Activated CD4-positive, alpha-beta T cell treated with anti-CD3 and anti-CD28 coated beads, Interleukin-10, Interleukin-2, amounts not matched to agents 100 ng/mL and 50 ng/mL, durations not matched to agents 16 hours and 8 hours (primary cell): ENCODE data around the gene CPLX3.

Experiments
- DNase-seq: peaks from one replicate; pipeline ENCODE4 v3.0.0-alpha.2; 2020

Gene CPLX3

DNA sequence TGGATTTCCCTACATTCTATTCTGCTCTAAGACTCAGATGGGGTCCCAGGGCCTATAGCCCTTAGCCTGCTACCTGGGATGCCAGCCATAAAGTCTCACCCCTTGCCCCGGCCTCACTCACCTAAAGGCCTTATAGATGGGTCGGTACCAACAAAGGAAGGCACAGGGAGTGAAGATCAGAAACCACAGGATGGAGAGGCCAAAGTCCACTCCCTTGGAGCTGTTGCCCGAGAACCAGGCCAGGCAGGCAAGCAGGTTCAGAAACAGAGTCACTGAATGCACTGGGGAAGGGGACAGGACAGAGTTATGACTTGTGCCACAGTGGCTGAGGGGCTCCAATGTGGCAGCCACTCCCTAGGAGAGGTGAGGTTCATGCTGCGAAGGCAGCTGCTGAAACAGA lies 24.0 kb downstream of the CPLX3 start:
- no peak for DNase-seq

DNA sequence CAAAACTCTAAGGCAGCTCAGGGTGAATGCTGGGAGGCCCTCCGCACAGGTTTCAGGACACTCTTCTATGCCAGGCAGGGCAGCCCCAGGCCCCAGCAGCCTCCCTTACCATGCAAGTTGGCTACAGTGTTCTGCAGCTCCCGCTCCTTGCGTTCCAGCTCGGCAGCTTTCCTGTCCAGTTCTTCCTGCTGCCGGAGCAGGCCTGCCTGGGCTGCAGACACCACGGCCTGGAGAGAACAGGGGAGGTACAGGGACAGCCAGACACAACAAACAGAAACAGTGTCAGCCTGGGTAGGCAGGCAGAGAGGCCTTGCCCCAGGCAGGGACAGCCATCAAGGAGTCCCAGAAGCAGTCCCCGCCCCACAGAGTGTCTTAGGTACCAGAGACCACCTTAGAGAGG lies 25.5 kb downstream of the CPLX3 start:
- DNase-seq, result no peak

DNA sequence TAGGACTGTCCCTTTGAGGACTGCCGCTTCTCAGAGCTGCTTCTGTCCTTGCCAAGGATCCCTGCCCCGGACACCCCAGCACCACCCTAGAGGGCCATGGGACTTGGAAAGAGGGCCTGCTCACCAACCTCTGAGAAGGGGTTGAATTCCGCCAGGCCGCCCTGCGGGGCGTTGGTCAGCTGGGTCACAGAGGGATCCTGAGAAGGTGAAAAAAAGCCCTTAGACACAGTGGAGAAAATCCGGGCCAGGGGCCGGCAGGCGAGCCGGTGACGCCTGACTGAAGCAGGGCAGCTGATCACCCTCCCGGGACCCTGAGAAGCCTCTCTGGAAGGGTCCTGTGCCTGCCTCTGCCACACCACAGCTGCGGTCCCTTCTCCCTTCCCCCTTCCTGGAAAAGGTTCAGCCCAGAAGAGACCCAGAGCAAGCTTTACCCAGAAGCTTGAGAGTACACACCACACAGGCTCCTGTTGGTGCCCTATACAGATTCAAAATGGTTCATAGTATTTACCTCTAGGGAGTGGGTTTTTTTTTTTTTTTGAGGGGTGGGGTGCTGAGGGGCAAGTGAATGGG lies 28.1 kb downstream of the CPLX3 start:
- DNase-seq, result no peak

DNA sequence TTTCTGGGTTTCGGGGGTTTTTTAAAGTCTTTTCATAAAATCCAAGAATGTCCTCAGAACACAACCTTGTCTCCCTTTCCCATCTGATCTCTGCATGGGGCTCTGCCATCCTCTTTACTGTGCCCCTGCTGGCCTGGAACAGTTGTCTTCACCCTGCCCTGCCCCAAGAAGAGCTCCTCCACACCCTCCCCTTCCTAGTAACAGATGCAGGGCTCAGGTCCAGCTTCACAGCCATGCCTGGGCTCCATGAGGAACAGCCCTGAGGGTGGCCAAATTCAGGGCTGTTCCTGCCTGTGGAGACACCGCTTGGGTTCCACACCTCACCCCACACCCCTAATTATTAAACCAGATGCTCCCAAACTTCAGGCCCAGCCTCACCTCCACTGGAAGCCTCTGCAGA lies 29.4 kb downstream of the CPLX3 start:
- no peak for DNase-seq

DNA sequence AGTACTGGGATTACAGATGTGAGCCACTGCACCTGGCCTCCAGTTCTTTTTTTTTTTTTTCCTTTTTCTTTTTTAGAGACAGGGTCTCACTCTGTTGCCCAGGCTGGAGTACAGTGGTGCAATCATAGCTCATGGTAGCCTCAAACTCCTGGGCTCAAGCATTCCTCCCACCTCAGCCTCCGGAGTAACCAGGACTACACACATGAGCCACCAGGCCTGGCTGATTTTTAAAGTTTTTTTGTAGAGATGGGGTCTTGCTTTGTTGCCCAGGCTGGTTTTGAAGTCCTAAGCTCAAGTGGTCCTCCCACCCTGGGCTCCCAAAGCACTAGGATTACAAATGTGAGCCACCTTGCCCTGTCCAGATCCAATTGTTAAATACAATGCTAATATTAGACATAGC lies 30.1 kb downstream of the CPLX3 start:
- no peak for DNase-seq

DNA sequence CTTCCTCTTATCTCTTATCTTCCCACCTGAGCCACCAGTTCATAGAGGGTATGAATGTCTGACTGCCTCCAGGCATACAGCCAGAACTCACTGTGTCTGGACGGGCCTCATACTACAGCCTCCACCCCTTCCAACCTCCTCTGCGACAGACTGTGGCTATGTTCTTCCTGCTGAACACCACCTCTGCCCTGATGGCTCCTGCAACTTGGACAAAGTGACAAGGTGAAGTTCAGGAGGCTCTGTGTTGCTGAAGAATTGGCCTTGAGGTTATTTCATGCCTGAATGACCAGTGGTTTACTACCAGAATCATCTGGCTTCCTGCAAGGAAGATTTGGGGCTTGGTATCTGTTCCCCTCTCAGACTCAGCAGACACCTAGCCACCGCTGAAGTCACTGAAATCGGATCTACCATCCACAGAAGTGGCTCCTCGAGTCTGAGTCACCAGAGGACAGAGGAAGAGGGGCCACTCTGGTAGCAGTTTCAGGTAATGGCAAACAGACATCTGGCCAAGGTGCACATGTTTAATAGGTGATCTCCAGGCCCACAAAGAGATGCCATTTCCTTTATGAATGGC lies 30.7 kb downstream of the CPLX3 start:
- DNase-seq, result no peak

DNA sequence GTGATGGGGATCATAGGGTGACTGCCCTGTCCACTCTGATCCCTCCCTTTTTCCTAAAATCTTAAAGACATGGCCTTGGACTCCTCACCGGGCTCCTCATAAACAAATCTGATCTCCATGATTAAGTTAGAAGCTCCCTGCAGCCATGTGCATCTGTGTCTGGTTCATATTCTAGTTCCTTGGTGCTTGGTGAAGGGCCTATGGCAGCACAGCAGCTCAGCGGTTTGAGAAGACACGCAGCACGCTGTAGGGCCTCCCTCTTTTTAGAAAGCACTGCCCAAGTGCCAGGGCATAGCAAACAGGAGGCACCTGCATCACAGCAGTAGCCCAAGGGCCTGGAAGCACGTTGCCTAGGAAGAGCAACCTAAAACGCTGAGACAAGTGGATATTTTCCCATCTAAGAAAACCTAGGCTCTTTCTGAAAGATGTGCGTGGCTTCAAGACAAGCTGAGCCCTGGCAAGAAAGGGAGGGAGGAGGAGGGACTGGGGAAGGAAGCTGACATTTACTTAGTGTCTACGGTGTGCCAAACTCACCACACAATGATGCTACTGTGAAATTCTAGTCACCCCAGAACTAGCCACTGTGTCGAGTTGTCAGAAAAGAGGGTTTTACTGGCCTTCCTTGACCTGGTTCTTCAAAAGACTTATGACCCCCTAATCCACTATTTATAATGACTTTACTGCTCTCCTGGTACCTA lies 31.4 kb downstream of the CPLX3 start:
- no peak for DNase-seq

DNA sequence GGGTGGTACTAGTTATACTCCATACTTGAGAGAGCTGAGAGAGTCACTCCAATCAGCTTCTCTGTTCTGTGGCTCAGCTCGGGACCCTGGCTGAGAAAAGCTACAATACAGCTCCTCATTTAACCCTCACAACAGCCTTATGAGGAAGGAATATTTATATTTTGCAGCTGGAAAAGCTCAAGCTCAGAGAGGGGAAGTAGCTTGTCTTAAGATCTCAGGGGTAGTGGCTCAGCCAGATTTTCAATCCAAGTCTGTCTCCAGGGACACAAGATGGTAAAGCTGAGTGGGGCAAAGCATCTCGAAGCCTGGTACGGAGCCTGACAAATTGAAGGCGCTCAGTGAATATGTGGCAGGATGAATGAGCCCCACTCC lies 31.9 kb downstream of the CPLX3 start:
- DNase-seq, result no peak

DNA sequence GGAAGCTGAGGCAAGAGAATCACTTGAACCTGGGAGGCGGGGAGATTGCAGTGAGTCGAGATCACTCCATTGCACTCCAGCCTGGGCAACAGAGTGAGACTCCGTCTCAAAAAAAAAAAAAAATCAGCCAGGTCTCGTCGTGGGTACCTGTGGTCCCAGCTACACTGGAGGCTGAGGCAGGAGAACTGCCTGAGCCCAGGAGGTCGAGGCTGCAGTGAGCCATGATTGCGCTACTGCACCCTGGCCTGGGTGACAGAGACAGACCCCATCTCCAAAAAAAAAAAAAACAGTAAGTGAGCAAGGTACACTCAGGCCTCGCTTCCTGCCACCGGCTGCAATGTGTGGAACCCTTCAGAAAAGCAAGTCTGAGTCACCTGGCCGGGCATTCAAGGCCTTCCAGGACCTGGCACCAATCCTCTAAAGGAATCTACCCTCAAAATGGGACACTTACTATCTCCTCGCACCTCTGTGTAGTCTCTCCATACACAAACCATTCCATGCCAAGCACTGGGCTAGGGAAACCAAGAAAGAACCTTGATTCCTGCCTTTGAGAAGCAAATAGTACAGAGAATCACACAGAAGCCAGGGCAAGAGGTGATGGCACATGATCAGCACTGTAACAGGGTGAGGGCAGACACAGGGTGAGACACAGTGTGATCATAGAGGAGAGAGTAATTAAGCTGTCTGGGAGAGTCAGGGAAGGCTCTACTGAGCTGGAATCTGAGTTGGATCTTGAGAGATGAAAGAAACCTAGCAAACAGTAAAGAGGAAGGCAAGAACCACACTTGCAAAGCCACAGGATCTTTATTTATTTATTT lies 37.0 kb downstream of the CPLX3 start:
- DNase-seq, result peak; percentile 36

DNA sequence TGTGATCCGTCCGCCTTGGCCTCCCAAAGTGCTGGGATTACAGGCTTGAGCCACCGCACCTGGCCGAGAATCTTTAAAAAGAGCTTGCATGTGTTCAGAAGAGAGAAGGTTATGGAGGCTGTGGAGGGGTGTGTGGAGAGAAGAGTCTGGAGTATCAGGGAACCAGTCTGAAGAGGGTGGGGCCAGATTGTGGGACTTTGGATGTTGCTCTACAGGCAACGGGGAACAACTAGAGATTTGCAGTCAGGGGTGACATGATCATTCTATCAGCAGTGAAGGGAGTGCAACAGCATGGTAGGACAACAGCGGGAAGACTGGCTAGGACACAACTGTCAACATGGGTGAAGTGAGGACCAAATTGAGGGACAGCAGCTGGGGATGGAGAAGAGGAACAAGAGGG lies 37.9 kb downstream of the CPLX3 start:
- no peak for DNase-seq

DNA sequence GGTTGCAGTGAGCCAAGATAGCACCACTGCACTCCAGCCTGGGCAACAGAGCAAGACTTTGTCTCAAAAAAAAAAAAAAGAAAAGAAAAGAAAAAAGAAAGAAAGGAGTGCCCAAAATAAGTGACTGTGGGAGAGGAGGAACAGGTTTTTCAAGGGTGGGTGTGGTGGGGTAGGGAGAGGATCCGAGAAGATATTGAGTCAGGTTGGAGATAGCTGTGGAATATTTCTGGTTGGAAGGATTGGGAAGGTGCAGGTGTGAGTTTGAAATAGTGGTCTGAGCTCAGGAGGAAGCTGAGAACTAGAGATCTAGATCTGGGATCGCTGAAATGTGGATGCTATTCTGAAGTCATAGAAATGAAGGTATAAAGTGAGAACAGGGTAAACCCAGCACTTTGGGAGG lies 38.9 kb downstream of the CPLX3 start:
- no peak for DNase-seq

DNA sequence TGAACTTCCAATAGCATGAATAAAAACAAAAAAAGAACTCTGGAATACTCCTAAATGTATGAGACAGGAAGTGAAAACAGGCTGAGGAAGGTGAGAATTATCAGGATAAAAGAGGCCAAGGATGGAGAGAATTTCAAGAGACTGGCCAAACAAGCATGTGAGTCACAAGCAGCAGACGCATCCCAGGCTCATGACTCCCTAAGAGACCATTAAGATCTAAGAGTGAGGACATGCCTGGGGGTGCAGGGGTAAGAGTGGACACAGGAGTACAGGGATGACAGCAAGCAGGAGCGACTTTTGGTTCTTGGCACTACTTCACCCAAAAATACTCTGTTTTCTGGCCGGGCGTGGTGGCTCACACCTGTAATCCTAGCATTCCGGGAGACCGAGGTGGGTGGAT lies 39.7 kb downstream of the CPLX3 start:
- no peak for DNase-seq

DNA sequence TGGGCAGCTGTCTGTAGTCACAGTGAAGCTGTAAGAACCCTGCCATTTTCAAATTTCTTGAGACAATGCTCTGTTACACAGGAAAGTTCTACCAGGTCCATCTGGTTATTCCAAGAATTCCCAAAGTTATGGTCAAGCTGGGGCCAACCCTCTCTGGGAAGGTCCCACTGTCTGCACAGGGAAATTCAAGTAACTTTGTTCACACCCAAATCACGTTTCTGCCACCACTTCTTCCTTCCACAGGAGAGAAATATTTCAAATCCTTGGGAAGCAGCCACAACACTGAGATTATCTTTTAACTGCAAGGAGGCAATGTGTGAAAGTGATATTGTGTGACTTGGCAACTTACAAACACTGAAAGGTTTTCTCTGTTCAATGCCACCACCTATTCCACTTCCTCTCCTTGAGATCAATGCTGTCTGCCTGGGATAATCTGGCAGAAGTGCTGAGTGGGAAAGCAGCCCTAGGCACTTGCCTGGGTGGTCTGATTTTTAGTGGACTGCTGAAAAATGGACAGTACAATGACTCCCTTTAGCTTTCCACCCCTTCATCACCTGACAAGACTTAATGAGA lies 41.1 kb downstream of the CPLX3 start:
- DNase-seq, result no peak

DNA sequence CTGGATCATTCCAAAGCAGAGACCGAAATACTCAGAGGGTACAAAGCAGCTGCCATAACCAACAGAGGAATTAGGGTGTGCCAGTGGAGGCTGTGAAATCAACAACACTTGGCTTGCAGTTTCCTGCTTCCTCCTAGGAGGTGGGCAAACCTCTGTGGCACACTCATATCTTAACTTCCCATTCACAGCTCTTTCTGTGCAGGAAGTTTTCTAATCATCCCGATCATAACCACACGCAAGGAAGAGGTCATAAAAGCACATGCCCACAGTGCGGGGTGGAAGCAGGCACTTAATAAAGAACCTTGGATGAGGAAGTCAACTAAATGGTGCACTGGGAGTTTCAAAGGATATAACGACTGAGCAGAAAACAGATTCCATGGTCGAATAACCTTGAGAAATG lies 41.6 kb downstream of the CPLX3 start:
- DNase-seq, result peak; percentile 87

DNA sequence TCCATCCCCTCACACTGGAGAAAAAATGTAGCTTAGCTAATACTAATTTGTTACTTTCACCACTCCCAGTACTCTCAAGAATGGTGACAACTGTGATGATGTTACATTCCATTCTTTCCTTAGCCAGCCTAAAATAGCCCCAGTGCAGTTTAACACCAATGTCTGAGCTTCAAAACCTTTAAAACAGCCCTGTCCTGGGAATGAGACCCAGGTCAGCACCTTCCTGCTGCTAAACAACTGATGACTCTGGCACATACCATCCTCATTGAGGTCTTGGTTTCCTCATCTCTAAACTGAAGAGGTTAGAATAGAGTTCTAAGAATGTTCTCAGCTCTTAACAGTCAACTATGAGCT lies 42.9 kb downstream of the CPLX3 start:
- no peak for DNase-seq

DNA sequence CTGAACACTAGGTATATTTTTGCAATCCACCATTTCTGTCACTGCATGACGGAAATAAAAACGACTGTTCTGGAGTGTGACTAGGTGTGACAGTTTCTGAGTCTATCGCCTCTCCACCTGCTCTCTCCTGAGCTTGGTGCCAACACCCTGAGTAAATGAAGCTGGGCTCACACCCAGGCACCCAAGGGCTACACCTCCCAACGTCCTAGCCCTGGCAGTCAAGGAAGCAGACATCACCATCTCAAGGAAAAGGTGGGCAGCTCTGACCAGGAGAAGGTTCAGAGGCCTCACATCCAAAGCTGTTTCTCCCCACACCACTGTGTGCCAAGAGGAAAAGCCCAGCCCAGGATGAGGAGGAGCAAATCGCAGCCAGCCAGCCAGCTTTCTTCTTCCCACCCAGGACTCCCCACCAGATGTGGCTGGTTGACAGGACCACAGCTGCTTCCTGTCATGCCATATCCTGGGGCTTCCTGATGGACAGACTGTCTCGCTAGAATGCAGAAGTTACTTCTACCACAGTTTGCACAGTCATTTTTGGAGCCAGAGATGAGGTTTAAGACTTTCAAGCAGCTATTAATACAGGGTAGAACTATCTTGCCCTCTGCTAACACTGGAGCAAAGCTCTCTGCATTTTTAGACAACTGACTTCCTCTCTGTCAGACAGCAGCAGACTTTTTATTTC lies 43.4 kb downstream of the CPLX3 start:
- peak; percentile 95 for DNase-seq

DNA sequence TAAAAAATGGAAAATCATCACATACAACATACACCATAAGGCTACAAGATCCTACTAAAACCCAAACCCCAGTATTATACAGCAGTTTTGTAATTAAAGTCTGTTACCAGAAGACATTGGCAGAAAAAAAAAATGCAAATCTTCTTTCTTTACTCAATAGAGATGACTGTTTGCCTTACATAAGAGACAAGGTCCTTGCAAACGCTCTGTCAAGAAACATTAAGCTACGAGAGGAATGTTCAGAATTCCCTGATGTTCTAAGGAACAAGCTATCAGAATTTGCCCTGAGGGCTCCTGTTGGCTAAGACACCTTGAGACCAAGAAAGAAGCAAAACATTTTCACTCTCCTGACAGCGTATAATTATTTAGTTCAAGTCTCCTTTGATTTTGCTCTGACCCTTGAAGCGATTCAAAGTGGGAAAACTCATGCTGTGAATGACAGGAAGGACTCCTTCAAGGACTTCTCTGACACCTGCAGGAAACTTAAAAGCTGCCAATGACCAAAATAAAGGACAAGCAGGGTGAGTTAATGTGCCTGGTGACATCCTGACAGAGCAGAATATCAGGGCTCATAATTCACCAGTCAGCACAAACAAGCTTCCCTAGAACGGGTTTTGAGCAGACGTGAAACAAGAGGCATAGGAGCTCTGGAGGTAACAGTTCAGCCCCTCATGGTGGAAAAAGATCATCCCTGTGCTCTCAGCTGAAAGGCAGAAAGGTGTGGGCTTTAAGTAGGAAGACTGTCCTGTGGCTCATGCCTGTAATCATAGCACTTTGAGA lies 44.2 kb downstream of the CPLX3 start:
- DNase-seq, result peak; percentile 39

DNA sequence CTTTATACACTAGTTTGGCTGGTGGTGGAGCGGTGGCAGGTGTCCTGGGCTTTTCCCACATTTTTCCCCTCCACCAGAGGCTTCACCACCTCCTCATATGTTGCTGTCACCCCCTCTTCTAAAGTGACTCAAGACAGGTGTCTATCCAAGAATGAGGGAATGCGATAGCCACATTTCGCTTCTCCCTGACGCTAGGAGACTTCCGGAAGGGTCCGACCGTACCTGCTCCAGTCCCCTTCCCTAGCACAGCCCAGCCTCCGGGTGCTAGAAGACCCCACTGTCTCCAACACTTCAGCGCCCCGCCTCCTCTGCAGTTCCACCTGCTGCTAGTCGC lies 46.2 kb downstream of the CPLX3 start:
- no peak for DNase-seq

DNA sequence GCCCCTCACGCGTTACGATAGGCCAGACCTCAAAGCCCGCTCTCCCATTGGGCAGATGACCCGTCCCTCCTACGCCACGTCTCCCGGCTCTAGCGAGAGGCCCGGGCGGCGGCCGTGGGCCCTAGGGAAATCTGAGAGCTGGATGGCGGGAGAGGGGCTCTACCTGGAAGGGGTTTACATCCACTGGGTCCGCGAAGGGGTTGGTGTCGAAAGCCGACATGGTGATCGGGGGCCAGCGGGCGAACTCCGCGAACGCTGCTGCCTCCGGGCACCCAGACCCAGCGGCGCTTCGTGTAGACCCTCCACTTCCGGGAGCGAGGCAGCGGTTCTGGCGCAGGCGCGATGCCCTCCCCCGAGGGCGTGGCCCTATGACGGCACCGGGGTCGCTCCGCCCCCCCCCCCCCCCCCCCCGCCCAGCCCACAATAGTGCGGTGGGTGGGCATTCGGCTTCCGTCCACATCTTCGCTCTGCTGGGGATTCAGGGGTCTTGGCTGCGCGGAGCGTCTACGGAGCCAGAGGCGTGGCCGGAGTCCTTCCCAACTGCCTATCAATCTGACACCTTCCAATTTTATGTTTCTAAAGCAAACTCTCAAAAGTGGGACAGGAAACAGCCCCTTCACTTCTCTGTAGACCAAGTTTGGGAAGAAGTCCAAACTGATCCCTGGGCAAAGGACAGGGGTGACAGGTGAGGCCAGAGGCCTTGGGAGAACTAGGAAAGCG lies 46.8 kb downstream of the CPLX3 start, which contains the start of gene SCAMP2:
TSS of gene SCAMP2 (minus strand) at position 330 of the 720 bp plus-strand sequence. CDS start at position 220, 110 bp downstream.
- DNase-seq, result peak; percentile 95

DNA sequence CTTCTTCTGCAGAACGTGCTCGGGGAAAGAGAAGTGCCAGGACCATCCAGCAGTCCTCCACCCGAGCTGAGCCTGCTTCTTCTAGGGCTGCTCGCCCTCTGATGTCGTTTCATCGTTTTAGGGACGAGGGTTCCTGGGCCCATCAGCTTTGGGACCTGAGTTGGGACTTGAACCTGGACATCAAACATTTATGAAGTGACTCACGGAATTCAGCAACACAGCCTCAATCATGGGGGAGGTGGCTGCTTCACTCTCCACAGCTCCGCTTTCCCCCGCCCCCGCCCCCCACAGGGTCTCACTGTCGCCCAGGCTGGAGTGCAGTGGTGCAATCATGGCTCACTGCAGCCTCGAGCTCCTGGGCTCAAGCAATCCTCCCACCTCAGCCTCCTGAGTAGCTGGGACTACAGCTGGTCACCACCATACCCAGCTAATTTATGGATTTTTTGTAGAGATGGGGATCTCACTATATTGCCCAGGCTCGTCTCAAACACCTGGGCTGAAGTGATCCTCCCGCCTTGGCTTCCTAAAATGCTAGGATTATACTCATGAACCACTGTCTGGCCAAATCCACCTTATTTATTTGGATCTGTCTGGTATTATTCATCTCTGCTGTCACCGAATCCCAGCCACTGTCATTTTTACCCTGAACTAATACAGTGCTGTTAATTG lies 47.5 kb downstream of the CPLX3 start:
- no peak for DNase-seq

DNA sequence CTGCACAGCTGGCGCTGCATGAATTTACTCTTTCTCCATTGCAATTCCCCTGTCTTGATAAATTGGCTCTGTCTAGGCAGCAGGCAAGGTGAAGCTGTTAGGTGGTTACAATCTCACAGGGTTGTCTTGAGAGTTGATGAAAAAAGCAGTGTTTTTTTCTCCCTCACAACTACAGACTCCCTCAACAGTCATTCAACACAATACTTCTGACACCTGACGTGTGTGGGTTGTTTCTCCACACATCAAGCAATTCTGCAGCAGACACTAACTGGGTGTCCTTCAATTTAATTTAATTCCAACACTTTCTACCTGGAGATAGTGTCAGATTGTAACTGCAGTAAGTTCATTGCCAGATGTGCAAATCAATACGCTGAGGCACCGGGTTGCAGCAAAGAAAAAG lies 51.8 kb downstream of the CPLX3 start:
- no peak for DNase-seq
